ENCODE measurements around the gene ENTPD3.

The ENTPD3 gene

GRCh38 chr3:40387001-40387894, at the start of gene ENTPD3:
ENTPD3 (plus strand) TSS chr3:40387184; CDS start chr3:40388058, 874 bp downstream.
- peak; percentile 22 for DNase-seq (ENCODE audit: low spot score)

GRCh38 chr3:40339871-40340270, 47.1 kb upstream of the ENTPD3 start:
- DNase-seq (ENCODE audit: low spot score): no peak

- DNase-seq (ENCODE audit: low spot score): no peak
These were observed 46.3 kb upstream of the ENTPD3 start for GRCh38 chr3:40340541-40341170.

GRCh38 chr3:40341671-40342070, 45.3 kb upstream of the ENTPD3 start:
- no peak for DNase-seq (ENCODE audit: low spot score)

GRCh38 chr3:40350529-40350928, 36.5 kb upstream of the ENTPD3 start:
- DNase-seq (ENCODE audit: low spot score): no peak

GRCh38 chr3:40355410-40355809, 31.6 kb upstream of the ENTPD3 start:
- no peak for DNase-seq (ENCODE audit: low spot score)

GRCh38 chr3:40358454-40358853, 28.5 kb upstream of the ENTPD3 start:
- DNase-seq (ENCODE audit: low spot score): no peak

- no peak for DNase-seq (ENCODE audit: low spot score)
These were observed 23.3 kb upstream of the ENTPD3 start for GRCh38 chr3:40363674-40364073.

GRCh38 chr3:40366203-40367162, 20.5 kb upstream of the ENTPD3 start:
- no peak for DNase-seq (ENCODE audit: low spot score)

- DNase-seq (ENCODE audit: low spot score): no peak
These were observed 17.3 kb upstream of the ENTPD3 start for GRCh38 chr3:40369716-40370115.

GRCh38 chr3:40377822-40378221, 9.2 kb upstream of the ENTPD3 start:
- DNase-seq (ENCODE audit: low spot score): no peak

- no peak for DNase-seq (ENCODE audit: low spot score)
These were observed 7.2 kb upstream of the ENTPD3 start for GRCh38 chr3:40379674-40380306.

GRCh38 chr3:40381904-40382616, 4.9 kb upstream of the ENTPD3 start:
- DNase-seq (ENCODE audit: low spot score): no peak

GRCh38 chr3:40382617-40382979, 4.4 kb upstream of the ENTPD3 start:
- no peak for DNase-seq (ENCODE audit: low spot score)

- no peak for DNase-seq (ENCODE audit: low spot score)
These were observed 771 bp upstream of the ENTPD3 start for GRCh38 chr3:40386213-40386612.

- DNase-seq (ENCODE audit: low spot score): no peak
These were observed 891 bp downstream of the ENTPD3 start for GRCh38 chr3:40387895-40388254.

GRCh38 chr3:40396406-40396805, 9.4 kb downstream of the ENTPD3 start:
- no peak for DNase-seq (ENCODE audit: low spot score)

GRCh38 chr3:40397129-40397528, 10.1 kb downstream of the ENTPD3 start:
- DNase-seq (ENCODE audit: low spot score): no peak

GRCh38 chr3:40397912-40398311, 10.9 kb downstream of the ENTPD3 start:
- no peak for DNase-seq (ENCODE audit: low spot score)

- DNase-seq (ENCODE audit: low spot score): no peak
These were observed 11.4 kb downstream of the ENTPD3 start for GRCh38 chr3:40398346-40398745.

GRCh38 chr3:40404591-40405198, 17.7 kb downstream of the ENTPD3 start:
- no peak for DNase-seq (ENCODE audit: low spot score)

All from AG08396 (cell line).